Measurements from ENCODE around the gene CDC42BPA.

DNA sequence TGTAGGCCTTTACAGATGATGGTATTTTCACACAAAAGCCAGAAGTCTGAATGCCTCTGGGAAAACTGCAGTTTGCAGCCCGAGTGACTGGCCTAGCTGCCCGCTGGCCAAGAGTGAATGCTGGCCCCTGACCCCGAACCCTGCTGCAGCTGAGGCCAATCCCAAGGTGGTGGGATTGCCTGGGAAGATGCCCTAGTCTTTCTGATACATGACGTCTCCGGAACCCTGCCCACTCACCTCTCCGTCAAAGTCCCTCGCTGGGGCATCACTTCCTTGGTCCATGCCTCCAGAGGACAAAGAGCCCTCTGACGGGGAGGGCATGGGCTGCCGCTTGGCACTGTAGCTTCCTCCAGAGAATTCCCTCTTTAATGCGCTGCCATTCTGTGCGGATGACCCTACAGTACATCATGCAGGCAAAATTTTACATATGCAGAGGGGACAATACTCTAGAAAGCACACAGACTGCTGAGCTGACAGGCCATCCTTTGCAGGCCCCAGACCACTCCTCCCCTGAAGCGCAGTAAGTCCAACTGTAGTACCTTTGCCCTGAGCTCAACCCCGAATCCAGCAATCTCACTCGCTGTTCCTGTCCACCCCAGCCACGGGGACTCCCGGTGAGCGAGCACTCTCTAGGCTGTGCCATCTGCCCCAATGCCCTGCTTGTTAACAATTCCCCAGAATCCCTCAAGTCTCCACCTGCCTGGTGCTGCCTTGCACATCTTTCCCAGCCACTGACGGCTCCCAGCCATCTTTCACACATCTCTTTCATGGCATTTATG lies 323.5 kb downstream of the CDC42BPA start:
- TF ChIP-seq RAD21 (IDR thresholded peaks at IDR 0.05 in 1 of 2, conservative IDR thresholded peaks at IDR 0.05 in 1 of 2; ENCODE audit: low read depth in 2 of 2, low read length in 2 of 2) = no peak
- TF ChIP-seq, protein P1, sequence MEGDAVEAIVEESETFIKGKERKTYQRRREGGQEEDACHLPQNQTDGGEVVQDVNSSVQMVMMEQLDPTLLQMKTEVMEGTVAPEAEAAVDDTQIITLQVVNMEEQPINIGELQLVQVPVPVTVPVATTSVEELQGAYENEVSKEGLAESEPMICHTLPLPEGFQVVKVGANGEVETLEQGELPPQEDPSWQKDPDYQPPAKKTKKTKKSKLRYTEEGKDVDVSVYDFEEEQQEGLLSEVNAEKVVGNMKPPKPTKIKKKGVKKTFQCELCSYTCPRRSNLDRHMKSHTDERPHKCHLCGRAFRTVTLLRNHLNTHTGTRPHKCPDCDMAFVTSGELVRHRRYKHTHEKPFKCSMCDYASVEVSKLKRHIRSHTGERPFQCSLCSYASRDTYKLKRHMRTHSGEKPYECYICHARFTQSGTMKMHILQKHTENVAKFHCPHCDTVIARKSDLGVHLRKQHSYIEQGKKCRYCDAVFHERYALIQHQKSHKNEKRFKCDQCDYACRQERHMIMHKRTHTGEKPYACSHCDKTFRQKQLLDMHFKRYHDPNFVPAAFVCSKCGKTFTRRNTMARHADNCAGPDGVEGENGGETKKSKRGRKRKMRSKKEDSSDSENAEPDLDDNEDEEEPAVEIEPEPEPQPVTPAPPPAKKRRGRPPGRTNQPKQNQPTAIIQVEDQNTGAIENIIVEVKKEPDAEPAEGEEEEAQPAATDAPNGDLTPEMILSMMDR (IDR thresholded peaks at IDR 0.05; ENCODE audit: control extremely low read depth in 1 of 3, insufficient read depth in 1 of 3, low read depth in 1 of 3, low read length in 3 of 3) = no peak
- TF ChIP-seq GABPA (IDR thresholded peaks at IDR 0.05; ENCODE audit: borderline replicate concordance, insufficient read depth, low read length) = no peak
- no peak for TF ChIP-seq MAX (IDR thresholded peaks at IDR 0.05)
- TF ChIP-seq SUZ12 (IDR thresholded peaks at IDR 0.05; ENCODE audit: low read length) = no peak
- no peak for TF ChIP-seq EZH2 (IDR thresholded peaks at IDR 0.05; ENCODE audit: low read depth, low read length, severe bottlenecking)
- TF ChIP-seq POLR2AphosphoS5 (IDR thresholded peaks at IDR 0.05; ENCODE audit: low read depth, low read length) = no peak
- TF ChIP-seq TAF1 (IDR thresholded peaks at IDR 0.05; ENCODE audit: low read depth, low read length) = no peak
- no peak for TF ChIP-seq ZNF274 (IDR thresholded peaks at IDR 0.05; ENCODE audit: borderline replicate concordance, extremely low read depth, low read length)
- no peak for TF ChIP-seq RFX5 (IDR thresholded peaks at IDR 0.05; ENCODE audit: borderline replicate concordance, low read depth, low read length)
- TF ChIP-seq CBX5 (IDR thresholded peaks at IDR 0.05; ENCODE audit: low read depth, low read length) = no peak
- TF ChIP-seq, protein P2, sequence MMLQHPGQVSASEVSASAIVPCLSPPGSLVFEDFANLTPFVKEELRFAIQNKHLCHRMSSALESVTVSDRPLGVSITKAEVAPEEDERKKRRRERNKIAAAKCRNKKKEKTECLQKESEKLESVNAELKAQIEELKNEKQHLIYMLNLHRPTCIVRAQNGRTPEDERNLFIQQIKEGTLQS (IDR thresholded peaks at IDR 0.05; ENCODE audit: insufficient read depth, low read depth, low read length) = no peak
- TF ChIP-seq POLR2A (IDR thresholded peaks at IDR 0.05; ENCODE audit: control extremely low read depth in 1 of 2, low read depth in 2 of 2, low read length in 2 of 2) = no peak

All from H1 (cell line).